HG02885 (cell line): ENCODE measurements around the gene PAX2.

Source experiments
- ATAC-seq: cut with Tn5 transposase; IDR thresholded peaks from one replicate; pipeline ENCODE4 v1.9.1; 2021; ENCODE audit warnings: mild to moderate bottlenecking; ENCODE audit not compliant: unreplicated experiment, poor library complexity

The PAX2 gene

DNA sequence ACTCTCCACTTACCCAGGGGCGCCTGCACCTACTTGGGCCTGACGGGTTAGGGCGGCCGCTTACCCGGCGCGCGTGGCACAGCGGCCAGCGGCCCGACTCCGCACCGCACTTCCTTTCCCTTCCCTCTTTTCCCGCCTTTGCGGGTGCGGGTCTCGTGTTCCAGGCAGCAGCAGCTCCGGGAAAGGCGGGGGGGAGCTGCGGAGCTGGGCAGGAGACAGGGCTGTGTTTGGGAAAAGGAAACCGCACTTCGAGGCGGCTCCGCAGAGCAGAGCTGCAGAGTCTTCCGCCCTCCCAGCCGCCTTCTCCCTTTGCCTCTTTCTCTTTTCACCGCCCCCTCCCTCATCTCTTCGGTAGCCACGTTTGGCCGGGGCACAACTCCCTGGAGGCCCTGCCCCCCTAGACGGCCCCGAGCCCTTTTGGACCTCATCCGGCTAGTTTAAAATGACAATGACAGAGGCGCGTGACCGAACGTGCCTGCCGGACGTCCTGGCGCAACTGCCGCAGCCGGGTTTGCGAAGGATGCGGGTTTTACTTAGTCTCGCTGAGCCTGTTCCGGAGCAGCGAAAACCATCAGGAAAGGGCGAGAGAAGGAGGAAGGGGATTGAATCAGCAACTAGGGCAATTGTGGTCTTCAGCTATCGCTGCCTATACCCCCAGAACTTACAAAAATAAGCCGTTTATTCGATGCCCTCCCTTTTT is 7.9 kb upstream of the PAX2 start:
- no peak for ATAC-seq

DNA sequence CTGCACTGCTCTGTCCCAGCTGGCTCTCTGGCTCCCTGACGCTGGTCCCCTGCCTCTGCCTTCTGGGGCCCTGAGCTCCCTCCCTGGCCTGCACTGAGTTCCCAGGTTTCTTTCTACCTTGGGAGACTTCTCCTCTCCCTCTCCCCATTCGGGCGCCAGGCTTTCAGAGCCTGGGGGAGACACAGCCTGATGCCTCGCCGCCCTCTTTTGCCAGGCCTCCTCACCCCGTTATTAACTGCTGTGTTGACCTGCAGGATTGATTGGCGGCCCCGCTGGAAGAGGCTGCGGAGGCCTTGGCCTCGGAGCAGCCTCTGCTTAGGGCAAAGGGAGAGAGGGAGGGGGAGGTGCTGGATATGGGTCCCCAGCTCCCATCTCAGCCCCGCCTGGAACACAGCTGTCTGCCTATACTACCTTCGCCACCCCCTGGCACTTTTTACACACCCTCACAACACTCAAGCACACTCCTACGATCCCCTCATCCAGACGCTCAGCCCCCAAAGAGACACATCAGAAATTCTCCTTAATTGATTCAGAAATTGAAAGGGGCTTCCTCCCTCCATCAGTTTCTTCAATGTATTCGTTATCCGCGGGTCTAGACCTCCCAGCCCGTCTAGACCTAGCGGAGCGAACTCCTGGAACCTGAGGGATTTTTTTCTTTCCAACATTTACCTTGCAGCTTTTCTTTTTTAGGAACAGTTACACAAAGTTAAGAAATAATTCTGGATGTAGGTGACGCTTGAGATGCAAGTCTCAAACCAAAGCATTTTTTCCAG is 7.1 kb upstream of the PAX2 start:
- ATAC-seq, result no peak

DNA sequence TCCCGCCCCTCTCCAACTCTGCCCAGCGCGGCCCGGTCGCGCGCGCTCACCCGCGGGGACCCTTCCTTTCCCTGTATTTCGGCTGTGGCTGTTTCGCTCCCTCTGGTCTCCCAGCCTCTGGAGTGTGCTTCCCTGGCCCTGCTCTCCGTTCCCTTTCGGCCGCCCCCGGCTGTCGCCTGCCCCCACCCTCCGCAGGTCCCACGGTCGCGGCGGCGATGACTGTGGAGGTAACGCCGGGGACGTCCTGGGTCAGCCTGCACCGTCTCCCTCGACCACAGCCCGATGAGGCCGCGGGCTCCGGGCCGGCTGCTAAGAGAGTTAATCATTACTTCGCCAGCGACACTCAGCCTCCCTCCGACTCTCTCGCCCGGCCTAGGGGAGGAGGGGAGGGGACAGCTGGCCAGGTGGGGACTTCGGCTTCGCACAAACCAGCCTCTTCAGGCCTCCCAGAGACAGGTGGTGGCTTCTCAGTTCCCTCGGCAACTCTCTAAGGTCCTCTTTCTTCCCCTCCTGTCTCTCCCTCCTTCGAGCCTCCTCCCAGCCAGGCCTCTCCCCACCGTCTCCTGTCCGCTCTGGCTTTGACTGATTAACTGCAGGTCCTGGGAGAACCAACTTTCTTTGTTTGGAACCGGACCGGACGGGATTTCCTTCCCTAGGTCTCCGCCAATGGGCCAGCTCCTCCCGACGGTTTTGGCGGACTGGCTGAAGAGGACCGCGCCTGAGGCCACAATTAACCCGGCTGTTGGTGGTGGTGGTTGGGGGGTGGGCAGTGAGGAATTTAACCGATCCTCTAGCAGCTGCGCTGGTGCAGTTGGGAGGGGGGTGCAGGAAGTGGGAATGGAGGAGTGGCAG is 5.6 kb upstream of the PAX2 start:
- no peak for ATAC-seq

DNA sequence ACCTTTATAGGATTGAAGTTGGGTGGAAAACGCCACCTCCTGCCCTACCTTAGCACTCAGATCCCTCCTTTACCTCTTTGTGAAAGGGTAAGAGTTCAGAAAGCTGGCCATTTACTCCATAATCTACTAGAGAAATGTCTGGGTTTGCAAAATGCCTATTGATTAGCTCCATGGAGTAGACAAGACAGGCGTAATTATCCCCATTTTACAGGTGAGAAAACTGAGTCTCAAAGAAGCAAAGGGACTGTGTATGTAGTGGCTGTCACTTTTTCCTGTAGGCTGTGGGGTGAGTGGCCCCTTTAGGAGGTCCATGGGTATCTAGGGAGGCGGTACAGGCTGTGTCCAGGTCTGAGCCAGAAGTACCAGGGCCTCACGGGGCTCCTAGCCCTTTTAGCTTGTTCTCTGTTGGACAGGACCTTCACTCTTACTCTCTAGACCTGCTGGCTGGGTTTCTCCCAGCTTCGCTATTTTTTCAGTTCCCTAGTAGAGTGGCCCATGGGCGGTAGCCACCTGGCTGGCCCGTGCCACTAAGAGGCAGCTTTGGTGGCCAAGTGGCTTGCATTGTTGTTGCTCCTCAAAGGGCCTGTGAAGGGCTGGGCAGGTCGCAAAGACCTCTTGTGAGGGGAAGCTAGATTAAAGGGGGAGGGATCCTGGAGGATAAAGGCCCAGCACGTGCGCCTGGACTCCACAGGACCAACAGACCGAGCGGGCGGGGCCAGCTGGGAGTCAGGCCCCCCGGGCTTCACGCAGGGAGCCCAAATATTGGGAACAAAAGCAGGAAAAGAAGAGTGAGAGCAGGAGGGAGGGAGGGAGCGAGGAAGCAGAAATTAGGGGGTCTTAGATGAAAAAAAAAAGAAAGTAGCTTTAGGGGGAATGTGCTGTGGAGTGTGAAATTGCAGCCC is 4.7 kb upstream of the PAX2 start:
- ATAC-seq, result no peak

DNA sequence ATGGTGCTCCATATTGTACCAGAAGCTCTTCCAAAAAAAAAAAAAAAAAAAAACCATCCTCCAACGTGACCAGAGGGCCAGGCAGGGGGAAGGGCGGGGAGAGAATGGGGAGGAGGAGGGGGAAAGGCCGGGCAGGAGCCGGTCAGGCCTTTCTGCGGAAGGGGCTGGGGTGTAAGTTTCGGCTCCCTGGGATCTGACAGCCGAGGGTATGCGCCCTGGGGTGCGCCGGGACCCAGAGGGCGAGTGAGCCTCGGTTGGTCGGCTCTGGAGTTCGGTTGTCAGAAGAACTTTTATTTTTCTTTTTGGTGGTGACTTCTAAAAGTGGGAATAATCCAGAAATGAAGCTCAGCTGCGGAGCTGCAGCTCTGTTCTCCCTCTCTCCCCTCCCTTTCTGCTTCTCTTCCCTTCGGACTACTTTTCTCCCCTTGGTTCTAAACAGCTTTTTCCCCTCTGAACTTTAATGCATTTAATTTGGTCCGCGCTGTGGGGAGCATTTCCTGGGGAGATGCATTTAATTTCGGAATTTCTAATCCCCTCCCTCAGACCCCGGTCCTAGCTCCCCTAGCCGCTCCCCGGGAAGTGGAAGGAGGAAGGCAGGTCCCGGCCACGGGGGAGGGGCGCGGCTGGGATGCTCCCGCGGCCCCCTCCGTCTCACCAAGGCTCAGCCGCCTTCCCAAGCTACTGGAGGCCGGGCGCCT is 3.9 kb upstream of the PAX2 start:
- no peak for ATAC-seq

DNA sequence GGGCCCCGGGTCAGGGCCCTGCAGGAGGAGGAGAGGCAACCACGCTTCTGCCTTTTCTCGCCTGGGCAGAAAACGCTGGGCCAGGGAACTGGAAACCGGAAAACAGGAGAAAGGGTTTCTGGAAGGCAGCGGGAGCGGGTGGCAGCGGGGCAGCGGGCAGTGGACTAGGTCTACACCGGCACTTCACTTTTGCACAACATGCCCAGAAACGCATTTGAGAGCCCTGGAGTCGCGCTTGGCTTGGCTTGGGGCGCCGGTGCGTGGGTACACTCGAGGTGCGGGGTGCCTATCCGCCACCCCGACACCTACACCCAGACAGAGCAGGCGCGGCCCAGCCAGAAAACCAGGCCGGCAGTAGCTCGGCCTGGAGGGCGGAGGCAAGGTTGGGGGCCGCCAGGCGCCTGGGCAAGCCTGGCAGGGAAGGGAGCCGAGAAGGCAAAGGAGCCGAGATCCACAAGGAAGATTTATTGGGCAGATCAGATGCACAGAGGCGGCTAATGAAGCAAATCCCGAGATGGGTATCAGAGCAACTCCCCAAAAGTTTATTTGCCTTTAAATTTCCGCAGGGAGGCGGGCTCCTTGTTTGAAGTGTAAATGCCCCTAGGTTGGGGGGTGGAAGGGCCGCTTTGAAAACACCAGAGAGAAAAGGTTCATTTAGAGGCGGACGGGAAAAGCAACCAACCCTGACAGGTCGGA is 3.2 kb upstream of the PAX2 start:
- ATAC-seq, result no peak

DNA sequence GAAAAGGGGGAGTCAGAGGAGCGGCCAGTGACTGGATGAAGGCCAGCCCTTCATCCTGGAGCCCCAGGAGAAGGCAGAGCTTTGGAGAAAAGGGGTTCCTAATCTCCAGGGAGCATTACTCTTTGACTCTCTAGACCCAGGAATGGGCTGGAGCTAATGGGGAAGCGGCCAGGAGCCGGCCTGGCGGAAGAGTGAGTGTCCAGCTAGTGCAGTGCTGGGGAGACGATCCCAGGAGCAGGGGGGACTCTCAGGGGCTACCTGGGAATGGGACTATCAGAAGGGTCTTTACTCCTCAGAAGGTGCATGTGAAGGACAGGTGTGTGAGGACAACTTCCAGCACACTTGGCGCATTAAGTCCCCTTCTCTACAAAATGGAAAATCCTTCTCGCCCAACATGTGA is 2.4 kb upstream of the PAX2 start:
- no peak for ATAC-seq

DNA sequence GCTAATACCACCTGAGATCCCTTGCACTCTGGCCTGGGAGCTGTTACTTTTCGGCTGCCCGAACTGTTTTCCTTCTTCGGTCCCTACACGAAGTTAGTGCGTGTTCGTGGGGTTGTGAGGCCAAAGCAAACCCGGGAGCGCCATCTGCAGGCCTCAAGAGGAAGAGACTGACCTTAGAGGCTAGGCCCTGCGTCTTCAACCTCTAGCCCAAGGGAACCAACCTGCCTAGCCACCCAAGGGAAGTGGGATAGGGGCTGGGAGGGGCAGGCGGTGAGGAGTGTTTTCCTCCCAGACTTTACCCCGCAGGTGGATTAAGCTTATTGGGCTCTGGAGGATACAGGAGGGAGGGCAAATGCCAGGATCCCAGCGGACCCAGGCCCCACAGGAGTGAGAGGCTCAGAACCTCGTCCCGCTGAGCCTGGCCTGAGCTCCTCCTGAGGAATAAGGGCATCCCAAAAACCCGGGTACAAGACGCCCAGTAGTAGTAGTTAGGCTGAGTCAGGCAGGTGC is 1.7 kb upstream of the PAX2 start:
- ATAC-seq, result no peak

DNA sequence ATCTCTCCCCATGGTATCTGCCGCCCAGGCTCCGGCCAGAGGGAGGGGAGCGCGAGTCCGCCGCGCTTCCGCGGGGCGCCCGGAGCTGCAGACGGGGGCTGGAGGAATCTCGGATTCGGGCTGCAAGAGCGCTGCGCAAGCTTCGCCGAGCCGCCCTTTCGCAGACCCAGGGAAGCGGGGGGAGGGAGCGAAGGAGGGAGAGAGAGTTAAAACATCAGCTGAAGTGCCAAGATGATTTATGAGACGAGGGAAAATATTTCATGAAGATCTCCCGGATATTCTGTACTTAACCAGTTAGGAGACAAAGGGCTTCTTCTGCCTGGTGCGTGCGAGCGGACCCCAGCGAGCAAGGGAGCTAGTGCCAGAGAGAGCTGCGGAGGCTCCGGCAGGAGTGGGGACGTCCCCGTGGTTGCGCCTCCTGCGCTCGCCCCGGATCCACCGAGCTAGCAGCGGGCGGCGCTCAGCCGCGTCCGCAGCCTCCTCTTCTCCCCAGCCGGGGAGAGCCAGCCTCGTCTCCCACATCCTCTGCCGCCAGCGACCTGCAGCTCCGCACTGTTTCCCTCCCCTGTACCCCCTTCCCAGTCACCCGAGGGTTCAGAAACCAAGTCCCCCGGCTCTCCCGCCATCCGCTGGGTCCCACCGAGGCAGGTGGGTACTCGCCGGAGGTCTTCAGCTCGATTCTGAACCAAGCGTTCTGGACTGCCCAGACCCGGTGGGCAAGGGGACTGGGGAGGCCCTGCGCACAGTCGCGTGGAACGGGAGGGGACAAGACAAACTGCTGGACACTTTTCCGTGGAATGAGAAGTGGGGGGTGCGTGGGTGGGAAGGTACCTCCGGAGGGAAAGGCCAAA is 1.0 kb upstream of the PAX2 start:
- no peak for ATAC-seq

DNA sequence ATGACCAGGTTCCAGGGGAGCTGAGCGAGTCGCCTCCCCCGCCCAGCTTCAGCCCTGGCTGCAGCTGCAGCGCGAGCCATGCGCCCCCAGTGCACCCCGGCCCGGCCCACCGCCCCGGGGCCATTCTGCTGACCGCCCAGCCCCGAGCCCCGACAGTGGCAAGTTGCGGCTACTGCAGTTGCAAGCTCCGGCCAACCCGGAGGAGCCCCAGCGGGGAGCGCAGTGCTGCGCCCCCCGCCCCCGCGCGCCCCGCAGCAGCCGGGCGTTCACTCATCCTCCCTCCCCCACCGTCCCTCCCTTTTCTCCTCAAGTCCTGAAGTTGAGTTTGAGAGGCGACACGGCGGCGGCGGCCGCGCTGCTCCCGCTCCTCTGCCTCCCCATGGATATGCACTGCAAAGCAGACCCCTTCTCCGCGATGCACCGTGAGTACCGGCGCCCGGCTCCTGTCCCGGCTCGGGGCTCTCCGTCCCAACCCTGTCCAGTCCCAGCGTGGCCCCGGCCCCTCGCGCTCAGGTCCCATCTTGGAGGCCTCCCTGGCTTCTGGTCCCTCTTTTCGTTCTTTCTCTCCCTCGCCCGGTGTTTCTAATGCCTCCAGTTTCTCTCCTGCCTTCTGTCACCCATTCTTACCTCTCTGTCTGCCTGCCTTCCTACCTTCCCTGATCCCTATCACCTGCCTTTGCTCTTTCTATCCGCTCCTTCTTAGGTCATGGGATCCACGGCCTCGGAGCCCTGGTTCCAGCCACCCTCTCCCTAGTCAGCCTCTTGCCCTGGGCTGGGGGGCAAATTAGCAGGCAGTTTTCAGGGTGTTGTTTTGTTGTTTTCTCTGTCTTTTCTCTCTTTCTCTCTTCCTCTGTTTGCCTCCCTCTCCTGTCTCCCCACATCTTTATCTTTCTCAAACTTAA is 751 bp downstream of the PAX2 start:
- ATAC-seq, result no peak

DNA sequence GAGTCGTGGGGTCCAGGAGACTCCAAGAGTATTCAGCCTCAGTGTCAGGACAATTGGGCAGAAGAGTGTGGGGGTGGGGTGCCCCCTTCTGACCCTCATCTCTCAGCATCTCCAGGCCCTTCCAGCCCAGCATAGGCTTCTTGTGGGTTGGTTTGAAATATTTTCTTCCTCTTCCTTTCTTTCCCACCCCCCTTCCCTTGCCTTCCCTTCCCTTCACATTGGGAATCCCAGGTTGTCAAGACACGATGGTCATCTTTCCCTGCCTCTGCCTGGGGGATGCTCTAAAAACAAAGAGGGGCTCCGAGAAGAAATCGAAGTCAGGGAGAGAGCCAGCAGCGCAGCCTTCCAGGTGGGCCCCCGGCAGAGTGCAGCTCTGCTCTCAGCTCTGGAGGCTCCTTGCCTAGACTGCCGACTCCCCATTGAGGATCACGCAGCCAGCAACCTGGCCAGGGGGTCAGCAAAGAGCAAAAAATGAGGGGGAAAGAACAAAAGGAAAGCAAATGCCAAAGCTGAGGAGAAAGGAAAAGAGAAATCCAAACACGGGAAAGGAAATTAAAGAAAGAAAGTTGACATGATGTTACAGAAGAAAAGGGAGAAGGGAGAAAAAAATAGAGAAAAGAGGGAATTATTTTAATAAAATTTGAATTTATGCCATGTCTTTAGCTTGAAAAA is 1.5 kb downstream of the PAX2 start:
- no peak for ATAC-seq

DNA sequence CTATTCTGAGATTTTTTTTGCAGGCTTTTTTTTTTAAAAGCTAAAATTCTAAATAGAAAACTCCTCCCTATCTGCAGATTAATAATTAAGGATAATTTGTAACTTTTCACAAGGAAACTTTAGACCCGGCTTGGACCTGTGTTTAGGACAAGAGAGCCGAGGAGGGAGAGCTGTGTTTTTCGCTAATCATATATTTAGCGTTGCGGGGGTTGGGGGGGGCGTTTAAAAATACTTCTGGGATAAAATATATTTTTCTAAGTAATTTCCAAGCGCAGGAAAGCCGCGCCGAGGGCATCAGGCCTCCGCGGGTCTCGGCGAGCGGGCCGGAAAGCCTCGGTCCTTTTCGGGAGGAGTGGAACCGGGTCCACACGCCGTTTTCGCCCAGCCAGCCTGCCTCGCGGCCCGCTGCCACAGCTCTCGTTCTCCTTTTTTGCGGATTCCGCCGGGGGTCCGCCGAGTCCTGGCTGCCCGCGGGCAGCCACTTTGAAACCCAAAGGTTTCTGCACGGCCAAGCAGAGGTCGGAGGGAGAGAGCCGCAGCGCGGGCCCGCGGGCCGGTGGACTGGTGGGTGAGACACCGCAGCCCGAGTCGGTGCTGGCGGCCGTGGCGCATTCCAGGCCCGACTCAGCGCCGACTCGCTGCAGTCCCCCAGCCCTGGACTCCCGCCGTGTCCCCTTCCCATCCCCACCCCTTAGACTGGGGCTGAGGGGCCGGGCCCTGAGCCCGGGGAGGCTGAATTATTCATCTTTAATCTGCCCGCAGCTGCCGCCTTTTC is 2.3 kb downstream of the PAX2 start:
- no peak for ATAC-seq

DNA sequence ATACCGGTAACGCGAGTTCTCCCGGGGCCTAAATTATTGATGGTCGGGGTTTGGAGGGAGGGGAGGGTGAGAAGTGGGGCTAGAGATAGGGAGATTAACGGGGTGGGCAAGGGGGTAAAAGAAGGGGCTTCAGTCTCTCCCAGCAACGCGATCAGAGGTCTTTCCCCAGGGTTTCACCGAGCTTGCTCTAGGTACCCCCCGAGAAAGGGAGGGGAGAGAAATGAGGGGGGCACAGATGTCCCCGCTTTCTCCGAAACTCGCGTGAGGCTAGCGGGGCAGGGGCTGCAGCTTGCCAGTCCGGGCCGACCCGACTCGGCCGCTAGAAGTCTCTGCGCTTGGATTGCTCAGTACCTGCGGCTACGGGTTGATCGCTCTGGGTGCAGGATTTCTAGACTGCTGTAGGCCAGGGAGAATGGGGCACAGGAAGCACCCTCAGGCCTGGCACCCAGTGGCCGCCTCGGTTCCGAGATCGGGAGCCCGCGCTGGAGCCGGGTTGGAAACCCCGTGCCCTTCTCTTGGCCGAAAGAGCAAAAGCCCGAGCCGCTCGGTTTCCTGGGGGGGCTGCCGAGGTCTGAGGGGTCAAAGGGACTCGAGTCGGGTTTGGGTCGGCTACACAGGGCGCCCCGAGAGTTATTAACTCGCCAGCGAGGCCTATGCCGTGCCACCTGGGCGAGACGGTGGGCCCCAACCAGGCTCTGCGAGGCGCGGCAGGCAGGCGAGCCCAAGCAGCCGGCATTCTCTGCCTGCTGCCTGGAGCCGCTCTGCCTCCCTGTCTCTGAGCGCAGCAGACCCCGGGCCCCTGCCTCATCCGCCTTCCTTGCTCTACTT is 3.1 kb downstream of the PAX2 start:
- ATAC-seq, result no peak

DNA sequence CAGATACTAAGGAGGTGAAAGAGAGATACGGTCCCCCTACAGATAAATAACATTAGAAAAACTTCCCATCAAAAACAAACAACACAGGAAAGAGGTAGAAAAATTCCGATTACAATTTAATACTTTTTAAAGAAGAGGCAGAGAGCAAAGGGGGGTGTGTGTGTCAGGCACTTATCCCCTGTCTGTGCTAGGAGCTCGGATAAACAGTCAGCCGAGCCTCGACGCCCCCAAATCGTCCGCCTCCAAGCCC is 3.6 kb downstream of the PAX2 start:
- no peak for ATAC-seq
